C4-2B (cell line): Measurements from ENCODE around the gene FCHSD1.

ENCODE experiments used
- CTCF ChIP-seq: fragments of 450-650 bp; conservative IDR thresholded peaks from 2 replicates; pipeline ENCODE4 v1.5.1; 2017; ENCODE audit warnings: mild to moderate bottlenecking
- ZFX ChIP-seq: fragments of 450-650 bp; IDR thresholded peaks from 2 replicates; pipeline ENCODE4 v1.6.1; 2017

GRCh38 chr5:141640051-141640415 is 11.2 kb downstream of the FCHSD1 start:
- no peak for TF ChIP-seq CTCF
- TF ChIP-seq ZFX, result no peak
